Measurements from ENCODE around the gene RDX.
A peak's percentile ranks its signal among the peaks of the same experiment; 100 is the strongest.

RDX gene

DNA sequence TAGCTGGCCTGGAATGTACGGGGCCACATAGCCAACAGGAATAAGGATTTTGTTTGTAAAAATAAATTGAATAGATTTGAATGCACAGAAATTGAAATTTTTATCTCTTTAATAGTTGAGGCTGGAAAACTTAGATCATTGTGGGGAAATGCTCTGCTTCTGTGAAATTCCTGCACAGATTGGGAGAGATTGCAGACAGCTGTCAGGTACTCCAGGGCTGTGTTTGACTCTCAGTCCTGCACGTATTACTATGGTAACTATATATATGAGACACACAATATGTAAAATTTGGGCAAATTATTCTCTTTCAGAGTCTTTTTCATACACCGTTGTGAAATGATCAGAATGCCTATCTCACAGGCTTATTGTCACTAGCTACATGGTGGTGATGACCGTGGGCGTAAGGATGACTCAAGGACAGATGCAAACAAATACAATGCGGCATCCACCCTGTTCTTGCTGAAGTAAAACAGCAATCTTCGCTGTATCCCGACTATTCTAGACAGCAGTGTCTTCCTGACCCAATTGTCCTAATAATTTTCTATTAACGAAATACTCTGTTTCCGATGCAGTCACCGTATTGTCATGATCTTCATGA lies 123.8 kb downstream of the RDX start:
- no peak for DNase-seq (ENCODE audit: low spot score)

DNA sequence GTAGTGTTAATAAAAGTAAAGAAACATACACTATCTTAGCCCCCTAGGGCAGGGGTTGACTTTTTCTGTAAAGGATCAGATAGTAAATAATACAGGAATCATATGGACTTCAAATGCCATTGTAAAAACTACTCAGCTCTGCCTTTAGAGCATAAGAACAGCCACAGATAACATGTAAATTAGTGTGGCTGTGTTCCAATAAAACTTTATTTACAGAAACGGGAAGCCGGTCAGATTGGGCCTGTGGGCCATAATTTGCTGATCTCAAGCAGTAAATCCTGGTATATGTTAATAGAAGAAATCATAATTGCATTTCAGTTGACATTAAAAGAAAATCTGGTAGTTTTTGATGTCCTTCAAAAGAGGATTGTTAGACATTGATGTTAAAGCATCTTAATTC lies 126.7 kb downstream of the RDX start:
- DNase-seq (ENCODE audit: low spot score): no peak

DNA sequence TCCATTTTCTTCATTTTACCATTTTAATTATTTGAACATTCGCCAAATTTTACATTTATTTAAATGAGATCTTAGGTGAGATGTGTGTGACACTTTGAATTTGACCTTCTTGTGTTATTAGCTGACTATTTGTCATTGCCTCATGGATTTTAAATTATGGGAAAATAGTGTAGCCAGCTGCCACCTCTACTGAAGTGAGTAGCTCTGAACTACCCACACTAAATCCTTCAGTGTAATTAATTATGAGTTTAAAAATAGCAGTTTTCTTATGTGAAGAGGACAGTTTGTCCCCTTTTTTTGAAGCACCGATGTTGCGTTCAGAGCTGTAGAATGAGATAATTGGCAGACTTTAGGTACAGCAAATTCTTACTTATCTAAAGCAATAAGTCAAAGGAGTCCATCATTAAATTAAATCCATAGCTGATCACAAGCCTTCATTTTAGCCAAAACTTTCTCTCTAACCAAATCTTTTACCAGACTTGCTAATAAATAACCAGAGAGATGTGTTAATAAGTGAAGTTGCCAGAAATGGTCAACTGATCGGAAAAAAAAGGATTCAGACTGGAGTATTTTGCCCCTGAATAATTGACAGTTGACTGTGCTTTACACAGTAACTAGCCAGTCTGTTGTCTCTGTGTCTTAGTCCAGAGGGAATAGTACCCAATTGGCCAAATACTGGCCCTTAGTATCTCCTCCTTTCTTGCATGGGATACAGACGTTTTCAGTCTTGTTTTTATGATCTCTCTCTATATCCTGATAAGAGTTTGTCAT lies 128.2 kb downstream of the RDX start:
- DNase-seq (ENCODE audit: low spot score): no peak

DNA sequence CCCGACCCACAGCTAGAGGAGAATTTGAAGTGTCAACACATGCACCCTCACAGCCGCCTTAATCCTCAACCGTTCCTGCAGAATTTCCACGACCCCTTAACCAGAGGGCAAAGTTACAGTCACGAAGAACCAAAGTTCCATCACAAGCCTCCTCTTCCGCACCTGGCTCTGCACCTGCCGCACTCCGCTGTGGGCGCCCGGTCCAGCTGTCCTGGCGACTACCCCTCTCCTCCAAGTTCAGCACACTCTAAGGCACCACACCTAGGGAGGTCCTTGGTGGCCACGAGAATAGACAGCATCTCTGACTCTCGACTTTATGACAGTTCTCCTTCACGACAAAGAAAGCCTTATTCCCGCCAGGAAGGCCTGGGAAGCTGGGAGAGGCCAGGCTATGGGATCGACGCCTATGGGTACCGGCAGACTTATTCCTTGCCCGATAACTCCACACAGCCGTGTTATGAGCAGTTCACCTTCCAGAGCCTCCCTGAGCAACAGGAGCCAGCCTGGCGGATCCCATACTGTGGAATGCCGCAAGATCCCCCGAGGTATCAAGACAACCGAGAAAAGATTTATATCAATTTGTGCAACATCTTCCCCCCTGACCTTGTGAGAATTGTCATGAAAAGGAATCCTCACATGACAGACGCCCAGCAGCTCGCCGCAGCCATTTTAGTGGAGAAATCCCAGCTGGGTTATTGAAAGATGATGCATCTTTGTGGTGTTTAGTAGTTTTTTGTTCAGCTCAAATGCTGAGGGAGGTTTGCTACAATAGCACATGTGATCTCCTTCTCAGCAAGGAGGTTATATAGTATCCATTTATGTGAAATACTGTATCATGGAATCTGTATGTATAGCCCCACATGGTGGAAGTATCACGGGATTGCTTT lies 131.1 kb downstream of the RDX start:
- DNase-seq (ENCODE audit: low spot score): no peak

DNA sequence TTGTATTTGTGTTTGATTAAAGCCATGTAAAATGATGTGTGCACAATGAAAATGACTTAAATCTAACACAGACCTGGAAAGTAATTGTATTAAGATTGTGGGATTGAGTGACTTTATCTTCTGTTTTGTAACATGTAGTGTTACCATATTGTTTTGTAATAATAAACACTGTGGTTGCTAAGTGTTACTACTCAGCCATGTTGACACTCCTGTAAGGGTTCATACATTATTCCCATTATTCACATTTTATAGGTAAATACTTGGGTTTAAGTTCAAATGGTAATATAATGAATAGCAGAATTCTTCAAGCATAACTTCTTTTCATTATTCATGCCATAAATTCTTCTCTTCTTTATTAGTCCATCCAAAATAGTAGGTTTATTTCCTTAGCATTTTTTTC lies 134.2 kb downstream of the RDX start:
- DNase-seq (ENCODE audit: low spot score): no peak

DNA sequence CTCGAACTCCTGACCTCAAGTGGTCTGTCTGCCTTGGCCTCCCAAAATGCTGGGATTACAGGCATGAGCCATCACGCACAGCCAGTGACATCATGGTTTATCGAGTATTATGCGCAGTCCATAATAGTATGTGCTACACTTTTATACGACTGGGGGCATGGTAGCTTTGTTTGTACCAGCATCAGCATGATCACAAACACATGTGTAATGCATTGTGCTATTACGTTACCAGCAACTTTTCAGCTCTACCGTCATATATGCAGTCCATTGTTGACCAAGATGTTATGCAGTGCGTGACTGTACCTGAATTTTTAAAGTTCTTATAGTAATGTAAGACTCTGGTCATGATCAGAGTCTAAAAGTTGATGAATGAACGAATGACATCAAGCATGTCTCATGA lies 135.4 kb downstream of the RDX start:
- no peak for DNase-seq (ENCODE audit: low spot score)

DNA sequence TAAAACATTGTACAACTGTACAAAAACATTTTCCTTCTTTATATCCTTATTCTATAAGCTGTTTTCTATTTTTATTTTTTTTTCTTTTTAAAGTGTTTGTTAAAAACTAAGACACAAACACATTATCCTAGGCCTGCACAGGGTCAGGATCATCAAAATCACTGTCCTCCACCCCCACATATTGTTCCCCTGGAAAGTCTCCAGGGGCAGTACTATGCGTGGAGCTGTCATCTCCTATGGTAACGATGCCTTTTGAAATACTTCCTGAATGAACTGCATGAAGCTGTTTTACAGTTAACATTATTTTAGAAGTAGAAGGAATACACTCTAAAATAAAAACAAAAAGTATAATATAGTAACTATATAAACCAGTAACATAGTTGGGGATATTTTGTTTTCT lies 136.0 kb downstream of the RDX start:
- no peak for DNase-seq (ENCODE audit: low spot score)

DNA sequence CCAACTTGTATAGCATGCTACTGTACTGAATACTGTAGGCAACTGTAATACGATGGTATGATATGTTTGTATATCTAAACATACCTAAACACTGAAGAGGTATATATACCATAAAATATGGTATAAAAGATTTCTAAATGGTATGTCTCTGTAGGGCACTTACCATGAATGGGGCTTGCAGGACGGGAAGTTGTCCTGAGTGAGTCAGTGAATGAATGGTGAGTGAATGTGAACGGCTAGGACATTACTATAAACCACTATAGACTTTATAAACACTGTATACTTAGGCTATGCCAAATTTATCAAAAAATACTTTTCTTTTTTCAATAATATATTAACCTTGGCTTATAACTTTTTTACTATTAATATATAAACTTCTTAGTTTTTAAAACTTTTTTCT lies 136.4 kb downstream of the RDX start:
- DNase-seq (ENCODE audit: low spot score): no peak

- DNase-seq (ENCODE audit: low spot score): no peak
Observed at GRCh38 chr11:110159476-110159875, 136.9 kb downstream of the RDX start.

DNA sequence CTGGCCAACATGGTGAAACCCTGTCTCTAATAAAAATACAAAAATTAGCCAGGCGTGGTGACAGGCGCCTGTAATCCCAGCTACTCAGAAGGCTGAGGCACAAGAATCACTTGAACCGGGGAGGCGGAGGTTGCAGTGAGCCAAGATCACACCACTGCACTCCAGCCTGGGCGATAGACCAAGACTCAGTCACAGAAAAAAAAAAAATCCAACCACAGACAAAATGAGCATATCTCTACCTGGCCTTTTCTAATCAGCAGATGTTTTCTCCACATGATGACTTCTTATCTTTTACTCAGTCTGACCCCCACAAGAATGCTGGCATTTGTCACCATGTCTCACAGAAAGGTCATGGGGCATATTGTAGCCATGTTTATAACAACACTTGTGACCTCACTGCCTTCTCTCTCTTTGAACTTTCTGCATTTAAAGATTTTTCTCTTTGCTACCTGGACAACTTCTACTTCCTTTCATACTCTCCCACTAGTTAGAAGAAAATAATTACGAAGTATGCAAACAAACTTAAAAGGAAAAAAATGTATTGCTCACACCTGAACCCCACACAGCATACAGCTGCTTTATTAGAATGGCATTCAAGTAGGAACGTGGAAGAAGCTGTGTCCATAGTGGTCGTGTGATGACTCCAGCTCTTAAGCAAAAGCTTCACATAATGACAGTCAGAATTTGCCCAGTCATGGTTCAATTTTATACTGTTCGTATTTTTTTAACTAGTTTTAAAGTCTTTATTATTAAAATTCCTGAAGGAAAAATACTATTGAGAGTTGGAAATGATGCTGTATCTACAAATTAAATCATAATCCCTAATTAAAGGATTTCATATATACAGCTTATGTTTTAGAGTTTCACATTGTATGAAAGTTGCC lies 137.9 kb downstream of the RDX start:
- no peak for DNase-seq (ENCODE audit: low spot score)

- no peak for DNase-seq (ENCODE audit: low spot score)
Observed at GRCh38 chr11:110156503-110156902, 139.9 kb downstream of the RDX start.

DNA sequence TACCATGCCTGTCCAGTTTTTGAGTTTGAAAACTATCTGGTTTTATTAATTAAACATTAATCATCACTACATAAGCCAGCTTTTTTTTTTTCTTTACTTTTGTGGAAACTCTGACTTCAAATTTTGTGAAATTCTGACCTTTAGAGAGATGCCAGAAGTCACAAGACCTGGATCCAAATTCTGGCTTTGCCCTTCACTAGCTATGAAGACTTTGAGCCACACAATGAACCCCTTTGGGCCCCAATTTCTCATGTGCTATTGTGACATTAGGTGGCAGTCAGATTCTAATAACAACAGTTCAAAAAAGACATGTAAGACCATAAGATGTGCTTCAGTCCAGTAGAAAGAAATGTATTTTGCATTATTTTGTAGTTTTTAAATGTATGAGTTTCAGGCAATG lies 142.9 kb downstream of the RDX start:
- DNase-seq (ENCODE audit: low spot score): no peak

DNA sequence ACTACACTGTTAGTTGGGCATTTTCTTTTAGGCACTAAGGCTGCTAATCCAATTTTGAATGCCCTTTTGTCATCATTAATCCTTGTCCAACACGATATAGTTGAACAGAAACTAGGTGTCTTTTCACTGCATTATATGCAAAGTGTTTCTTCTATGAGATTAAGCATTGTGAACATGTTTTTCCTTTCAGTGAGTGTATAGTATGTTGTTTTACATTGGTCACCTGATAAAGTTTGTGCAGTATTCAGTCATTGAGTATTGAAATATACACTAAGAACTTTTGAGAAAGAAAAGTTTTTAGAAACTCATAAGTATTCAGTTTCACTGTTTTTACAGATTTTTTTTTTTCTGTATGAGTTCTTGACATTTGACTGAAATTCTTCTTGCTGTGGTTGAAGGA lies 144.2 kb downstream of the RDX start:
- no peak for DNase-seq (ENCODE audit: low spot score)

GRCh38 chr11:110148775-110149744 lies 147.4 kb downstream of the RDX start:
- DNase-seq (ENCODE audit: low spot score): peak; percentile 48

GRCh38 chr11:110147962-110148709 lies 148.3 kb downstream of the RDX start:
- DNase-seq (ENCODE audit: low spot score): peak; percentile 30

GRCh38 chr11:110141812-110142211 lies 154.6 kb downstream of the RDX start:
- no peak for DNase-seq (ENCODE audit: low spot score)

GRCh38 chr11:110134110-110134509 lies 162.3 kb downstream of the RDX start:
- DNase-seq (ENCODE audit: low spot score): no peak

DNA sequence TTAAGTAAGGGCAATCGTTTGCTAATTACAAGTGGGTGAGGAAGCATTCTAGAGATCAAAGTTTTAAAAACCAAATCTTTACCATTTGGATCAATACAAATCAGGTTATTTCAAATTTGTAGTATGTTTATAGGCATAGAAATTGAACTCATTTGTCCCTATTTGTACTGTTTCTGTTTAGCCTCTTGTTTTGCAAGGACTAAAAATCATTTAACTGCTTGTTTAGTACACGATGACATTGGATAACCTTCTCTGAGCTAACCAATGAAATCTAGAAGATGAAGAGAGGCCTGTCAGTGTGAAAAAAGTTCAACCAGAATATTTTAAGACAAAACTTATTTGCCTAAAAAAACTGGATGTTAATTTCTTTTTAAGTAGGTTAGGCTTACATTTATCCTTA lies 163.3 kb downstream of the RDX start:
- no peak for DNase-seq (ENCODE audit: low spot score)

DNA sequence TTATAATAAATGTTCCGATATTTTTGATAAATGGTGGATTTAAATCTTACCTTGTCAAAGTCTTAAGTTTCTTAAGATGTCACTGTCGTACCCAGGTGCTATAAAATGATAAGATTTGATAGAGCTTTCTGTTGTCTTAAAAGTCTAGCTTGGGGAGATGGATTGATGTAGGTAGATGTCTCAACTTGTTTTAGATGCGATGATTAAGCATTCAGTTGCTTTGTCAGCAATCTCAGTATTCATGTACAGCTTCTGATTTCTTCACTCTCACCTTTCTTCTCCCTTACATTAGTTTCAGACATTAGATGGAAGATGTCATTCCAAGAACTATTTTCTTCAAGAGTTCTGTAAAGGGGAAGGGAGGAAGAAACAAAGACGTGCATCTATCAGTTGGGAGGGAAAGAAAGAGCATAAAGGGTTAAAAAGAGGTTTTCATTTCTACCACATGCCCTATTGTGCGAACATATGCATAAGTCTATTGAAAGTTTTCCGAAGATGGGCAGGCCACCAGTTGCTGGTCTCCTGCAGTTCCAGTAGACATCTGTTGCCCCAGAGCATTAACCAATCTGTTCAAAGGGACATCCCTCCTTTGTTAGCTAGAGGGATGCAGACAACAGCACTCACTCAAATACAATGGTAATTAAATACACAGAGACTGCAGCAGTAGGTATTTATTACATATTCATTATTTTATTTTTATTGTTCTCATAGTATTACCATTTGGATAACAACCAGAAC lies 164.9 kb downstream of the RDX start:
- DNase-seq (ENCODE audit: low spot score): no peak
